Heart left ventricle (tissue), 16 donors: Measurements from ENCODE around the gene MED31. TPM values are rescaled to one million over a fixed set of nuclear protein-coding genes. Genes with fewer than 3 reads are reported as not detected.

ENCODE experiments used
- ATAC-seq, 4 donors: fragments of 200-7000 bp; cut with Tn5 transposase; one replicate each; pipeline ENCODE4 v1.9.1; 2020 to 2022; ENCODE audit warnings: moderate library complexity in 4 of 4, mild to moderate bottlenecking in 3 of 4, moderate number of reproducible peaks in 1 of 4
- DNase-seq, 5 donors: peaks; one replicate each; pipeline ENCODE4 v3.0.0-alpha.2; 2020
- H3K27ac ChIP-seq, 12 donors: fragments of 200-600 bp; sonication (generic) in 4 of 12; one replicate each; pipeline versions ENCODE4 v1.5.0 to v1.8.0; 2016 to 2022; ENCODE audit warnings: mild to moderate bottlenecking in 2 of 12
- H3K27me3 ChIP-seq, 9 donors: fragments of 200-600 bp; sonication (generic) in 2 of 9; one replicate each; pipeline versions ENCODE4 v1.5.1 to v1.8.0; 2016 to 2022; ENCODE audit warnings: mild to moderate bottlenecking in 3 of 9
- H3K36me3 ChIP-seq, 9 donors: fragments of 200-600 bp; sonication (generic) in 2 of 9; one replicate each; pipeline versions ENCODE4 v1.5.0 to v1.8.0; 2018 to 2022; ENCODE audit warnings: mild to moderate bottlenecking in 2 of 9
- H3K4me1 ChIP-seq, 12 donors: fragments of 200-600 bp; sonication (generic) in 4 of 12; one replicate each; pipeline versions ENCODE4 v1.5.0 to v1.8.0; 2016 to 2022; ENCODE audit warnings: mild to moderate bottlenecking in 3 of 12
- H3K4me3 ChIP-seq, 12 donors: fragments of 200-600 bp; sonication (generic) in 4 of 12; one replicate each; pipeline versions ENCODE4 v1.5.0 to v1.8.0; 2017 to 2022; ENCODE audit warnings: mild to moderate bottlenecking in 9 of 12, moderate library complexity in 4 of 12
- H3K9me3 ChIP-seq, 12 donors: fragments of 200-600 bp; sonication (generic) in 4 of 12; one replicate each; pipeline versions ENCODE4 v1.5.0 to v1.8.0; 2016 to 2022; ENCODE audit warnings: mild to moderate bottlenecking in 1 of 12
- CTCF ChIP-seq, 12 donors: fragments of 200-600 bp; sonication (generic) in 4 of 12; IDR thresholded peaks; one replicate each; pipeline versions ENCODE4 v1.5.0 to v1.8.0; 2018 to 2022; ENCODE audit warnings: antibody characterized with exemption in 12 of 12, mild to moderate bottlenecking in 5 of 12
- POLR2A ChIP-seq, 2 donors: fragments of 450-650 bp; IDR thresholded peaks; one replicate each; pipeline ENCODE4 v1.6.1; 2017; ENCODE audit warnings: antibody characterized with exemption in 2 of 2, mild to moderate bottlenecking in 2 of 2, moderate library complexity in 2 of 2
- WGBS, 4 donors: extraction: QIAGEN DNeasy Blood & Tissue Kit in 2 of 4; methylation state at CpG; one replicate each; pipeline versions ENCODE4 v1.1.5 to v1.1.7; 2013 to 2018; 5-methylcytosine and 5-hydroxymethylcytosine counted together
- intact Hi-C, 10 donors: fragments of 100-400 bp; cut with DNase I; formaldehyde crosslinking; loops; one replicate each; pipeline versions ENCODE4 v1.11.1 to v1.14.2; 2022
- polyA plus RNA-seq, 2 donors: library from polyadenylated mRNA; stranded (reverse); fragments of 200-250 nt; gene quantifications; one replicate each; pipeline ENCODE4 v1.2.3, GENCODE V29; 2013
- total RNA-seq, 9 donors: library from RNA; depleted of rRNA in 2 of 9; stranded (reverse); fragments of >200 nt in 2 of 9; fragmentation: NEBNext Ultra II Directional in 3 of 9; extraction: Animal tissue kit (Norgen Biotek cat#: 25700) in 3 of 9; gene quantifications; one replicate each; pipeline versions ENCODE4 v1.1.0 to v1.2.4, GENCODE V29; 2016 to 2023
- donor health status: ischemic (EF 13 %, LVEDD 7.1; RV severe dilation, severe dysfunction).
- donor health status: healthy with polysubstance abuse.
- donor health status: DM: no; HTN: yes; CAD: no.
- donor health status: DM: no; HTN: no; CAD: no.
- donor health status: ischemic (EF 25% LVEDD 6.9; RV normal size, moderate dysfunction).
- donor health status: ischemic (EF 25% LVEDD 5.7; RV mildly dilated, moderate dysfunction).
- donor health status: healthy.
- donor health status: DM: yes; HTN: yes; CAD: no.
- donor health status: ischemic (EF 35%, LVEDD 5.7; RV mildly dilated, moderate dysfunction).
- donor health status: nonischemic (EF 11% LVEDD 7.7; RV severe dilation, severe dysfunction).
- donor health status: DM: yes; HTN: yes; CAD: no.
- donor health status: PGD.
- donor health status: ischemic (EF 29% LVEDD 5.4; RV normal size, mild dysfunction).
- donor health status: nonischemic (EF 23%, LVEDD 6.1; RV moderate dilation, normal function).

The MED31 gene
- total and polyA plus RNA-seq, 11 donors: 5.4 to 20.9 (median 13.9) TPM

GRCh38 chr17:6637458-6637840 is 14.0 kb downstream of the MED31 start:
- H3K36me3 ChIP-seq: peaks cover 0 to 30% (median 24%) of the 10 kb centered on the region in 9 donors

GRCh38 chr17:6636616-6637457 is 14.6 kb downstream of the MED31 start:
- intact Hi-C loops: no loop called here
- 89 to 94% (median 92%) methylated on average over 12 to 17 of the region's 17 CpGs for WGBS, 4 donors
- Histone ChIP-seq H3K27me3 (no peaks in the 10 kb centered on the region), H3K9me3 (no peaks in the 10 kb centered on the region), H3K36me3 (peaks cover 0 to 34% (median 29%) of the 10 kb centered on the region in 9 donors), H3K4me1 (peaks cover 0 to 32% (median 19%) of the 10 kb centered on the region in 12 donors), H3K27ac (no peak overlapping the region), H3K4me3 (no peak overlapping the region)
- TF ChIP-seq POLR2A (IDR thresholded peaks at IDR 0.05) (no peak), CTCF (IDR thresholded peaks at IDR 0.05) (no peak)
- DNase-seq (no peak), ATAC-seq (no peak)

More at GRCh38 chr17:6637458-6637840, 14.0 kb downstream of the MED31 start:
- Histone ChIP-seq H3K4me3 (no peak overlapping the region), H3K4me1 (peaks cover 0 to 31% (median 24%) of the 10 kb centered on the region in 12 donors), H3K27me3 (no peaks in the 10 kb centered on the region), H3K27ac (no peak overlapping the region), H3K9me3 (no peaks in the 10 kb centered on the region)
- ATAC-seq: no peak
- DNase-seq: no peak
- 91 to 100% (median 94%) methylated on average over 4 to 6 of the region's 6 CpGs for WGBS, 4 donors
- TF ChIP-seq POLR2A (IDR thresholded peaks at IDR 0.05) (no peak), CTCF (IDR thresholded peaks at IDR 0.05) (no peak)
- intact Hi-C loops: no loop called here

GRCh38 chr17:6636105-6636504 is 15.3 kb downstream of the MED31 start:
- intact Hi-C loops: no loop called here
- no peak for DNase-seq
- Histone ChIP-seq H3K27me3 (no peaks in the 10 kb centered on the region), H3K4me3 (no peak overlapping the region), H3K27ac (no peak overlapping the region), H3K36me3 (peaks cover 0 to 41% (median 36%) of the 10 kb centered on the region in 9 donors), H3K9me3 (no peaks in the 10 kb centered on the region), H3K4me1 (peaks cover 0 to 27% (median 14%) of the 10 kb centered on the region in 12 donors)
- TF ChIP-seq POLR2A (IDR thresholded peaks at IDR 0.05): no peak
- no peak for TF ChIP-seq CTCF (IDR thresholded peaks at IDR 0.05)
- 76 to 91% (median 85%) methylated on average over 2 of the region's 2 CpGs for WGBS, 4 donors
- no peak for ATAC-seq

- Histone ChIP-seq H3K36me3 (peaks cover 0 to 70% (median 56%) of the 10 kb centered on the region in 9 donors), H3K4me1 (peaks cover 0 to 13% (median 0%) of the 10 kb centered on the region in 12 donors), H3K27me3 (no peaks in the 10 kb centered on the region), H3K4me3 (no peak overlapping the region), H3K9me3 (no peaks in the 10 kb centered on the region), H3K27ac (no peak overlapping the region)
- intact Hi-C loops: no loop called here
- 95 to 99% (median 98%) methylated on average over 3 of the region's 3 CpGs for WGBS, 4 donors
- no peak for ATAC-seq
- DNase-seq: no peak
- TF ChIP-seq POLR2A (IDR thresholded peaks at IDR 0.05) (no peak), CTCF (IDR thresholded peaks at IDR 0.05) (no peak)
These were observed 18.1 kb downstream of the MED31 start for GRCh38 chr17:6633263-6633662.
